Astrocyte (in vitro differentiated cells and primary cell): ENCODE data around the gene EPHB1.

Experiments used
- CTCF ChIP-seq: IDR thresholded peaks from 2 replicates; pipeline ENCODE4 v1.5.1; 2011; ENCODE audit warnings: low read depth, mild to moderate bottlenecking, inconsistent platforms, low read length, moderate library complexity; ENCODE audit not compliant: insufficient read depth
- EZH2 ChIP-seq: IDR thresholded peaks from 2 replicates; pipeline ENCODE4 v1.6.1; 2012; ENCODE audit warnings: mild to moderate bottlenecking, low read length, inconsistent platforms; ENCODE audit not compliant: insufficient read depth

- TF ChIP-seq CTCF: no peak
- TF ChIP-seq EZH2: no peak
These were observed 157.3 kb downstream of the EPHB1 start for GRCh38 chr3:134952371-134952770.
